Mucosa of gallbladder (tissue), 1 donor: Measurements from ENCODE around the gene PLEKHA7. TPM values are rescaled to one million over a fixed set of nuclear protein-coding genes. Genes with fewer than 3 reads are reported as not detected.

Experiments used
- DNase-seq: peaks from one replicate; pipeline ENCODE4 v3.0.0-alpha.2; 2020; ENCODE audit warnings: low spot score
- total RNA-seq: library from RNA; stranded (reverse); gene quantifications from one replicate; pipeline ENCODE4 v1.2.1, GENCODE V29; 2021
- donor health status: DM: no; HTN: no; CAD: no.

Gene PLEKHA7
- total RNA-seq, 1 donor from 2014 or later = 60.9 TPM

- no peak for DNase-seq
Observed at GRCh38 chr11:16809886-16810668, 204.1 kb downstream of the PLEKHA7 start.

- DNase-seq = no peak
Observed at GRCh38 chr11:16807306-16807705, 206.9 kb downstream of the PLEKHA7 start.

- no peak for DNase-seq
Observed at GRCh38 chr11:16806791-16807190, 207.4 kb downstream of the PLEKHA7 start.

GRCh38 chr11:16805938-16806337, 208.3 kb downstream of the PLEKHA7 start:
- DNase-seq = no peak

- peak; percentile 44 for DNase-seq
Observed at GRCh38 chr11:16804104-16804947, 209.9 kb downstream of the PLEKHA7 start.

GRCh38 chr11:16801288-16801980, 212.8 kb downstream of the PLEKHA7 start:
- DNase-seq = no peak

GRCh38 chr11:16800382-16800781, 213.8 kb downstream of the PLEKHA7 start:
- no peak for DNase-seq

GRCh38 chr11:16799890-16800289, 214.3 kb downstream of the PLEKHA7 start:
- no peak for DNase-seq

- DNase-seq = no peak
Observed at GRCh38 chr11:16799221-16799620, 215.0 kb downstream of the PLEKHA7 start.

GRCh38 chr11:16797776-16798175, 216.4 kb downstream of the PLEKHA7 start:
- no peak for DNase-seq

GRCh38 chr11:16796311-16796710, 217.9 kb downstream of the PLEKHA7 start:
- DNase-seq = no peak

GRCh38 chr11:16795146-16795545, 219.1 kb downstream of the PLEKHA7 start:
- no peak for DNase-seq

- DNase-seq = no peak
Observed at GRCh38 chr11:16794047-16794818, 220.0 kb downstream of the PLEKHA7 start.

- DNase-seq = no peak
Observed at GRCh38 chr11:16793511-16793910, 220.7 kb downstream of the PLEKHA7 start.

GRCh38 chr11:16793009-16793408, 221.2 kb downstream of the PLEKHA7 start:
- DNase-seq = no peak

GRCh38 chr11:16792426-16792825, 221.8 kb downstream of the PLEKHA7 start:
- DNase-seq = no peak

- peak; percentile 39 for DNase-seq
Observed at GRCh38 chr11:16791191-16791961, 222.8 kb downstream of the PLEKHA7 start.

GRCh38 chr11:16790486-16791190, 223.6 kb downstream of the PLEKHA7 start:
- DNase-seq = no peak

GRCh38 chr11:16789560-16790485, 224.4 kb downstream of the PLEKHA7 start:
- DNase-seq = no peak
